CMK (cell line): ENCODE data around the gene SERPINA12.

ENCODE experiments used
- DNase-seq: peaks from one replicate; pipeline ENCODE4 v3.0.0-alpha.2; 2010; ENCODE audit warnings: low read depth

SERPINA12 gene

GRCh38 chr14:94466706-94467370 lies 42.4 kb downstream of the SERPINA12 start:
- DNase-seq = no peak

DNA sequence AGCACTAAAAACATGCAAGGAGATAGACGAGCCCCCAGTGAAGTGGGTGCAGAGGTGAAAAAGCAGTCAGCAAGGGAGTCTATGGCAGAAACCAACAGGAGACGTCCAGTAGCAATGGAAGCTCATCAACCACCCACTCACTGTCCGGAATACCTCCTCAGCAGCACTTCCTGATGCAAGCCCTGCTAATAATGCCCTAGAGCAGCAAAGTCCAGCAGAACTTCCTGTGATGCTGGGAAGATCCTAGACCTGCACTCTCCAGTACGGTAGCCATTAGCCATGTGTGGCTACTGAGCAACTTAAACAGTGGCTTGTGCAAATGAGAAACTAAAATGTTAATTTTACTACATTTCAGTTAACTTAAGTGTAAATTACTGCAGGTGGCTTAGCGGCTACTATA lies 44.2 kb downstream of the SERPINA12 start:
- no peak for DNase-seq

GRCh38 chr14:94464290-94464689 lies 45.0 kb downstream of the SERPINA12 start:
- DNase-seq = no peak

DNA sequence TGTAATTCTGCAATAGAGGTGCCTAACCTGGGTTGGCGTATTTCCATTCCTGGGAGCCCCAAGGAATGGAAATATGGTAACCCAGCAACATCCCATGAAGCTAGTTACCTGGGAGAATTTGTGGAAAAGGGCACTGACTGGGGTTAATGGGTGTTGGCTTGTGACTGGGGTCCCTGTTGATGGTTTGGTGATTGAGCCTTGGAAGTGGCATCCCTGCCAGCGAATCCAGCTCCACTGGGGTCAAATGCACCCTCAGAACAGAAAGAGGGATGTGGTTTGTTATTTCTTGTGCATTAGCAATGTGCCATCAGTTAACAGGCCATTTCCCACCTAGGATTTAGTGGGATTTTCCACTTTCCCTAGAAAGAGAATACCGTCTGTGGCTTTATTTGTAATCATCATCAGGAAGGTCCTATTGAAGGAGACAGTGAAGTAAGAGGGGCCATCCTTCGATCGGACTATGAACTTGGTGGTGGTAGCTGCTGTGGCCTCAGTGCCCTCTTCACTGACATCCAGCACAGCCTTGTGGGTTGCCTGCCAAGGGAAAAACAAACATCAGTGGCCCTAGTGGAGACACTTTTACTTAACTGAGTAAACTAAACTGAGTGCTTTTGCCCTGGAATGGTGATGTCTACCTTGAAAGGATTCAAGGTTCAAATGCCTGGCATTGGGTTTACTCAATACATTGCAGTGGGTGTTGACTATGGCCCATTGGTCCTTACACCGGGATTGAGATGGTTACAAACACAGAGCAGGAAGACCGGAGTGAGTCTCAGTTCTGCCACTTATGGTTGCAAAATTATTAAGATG lies 46.3 kb downstream of the SERPINA12 start:
- DNase-seq = no peak

DNA sequence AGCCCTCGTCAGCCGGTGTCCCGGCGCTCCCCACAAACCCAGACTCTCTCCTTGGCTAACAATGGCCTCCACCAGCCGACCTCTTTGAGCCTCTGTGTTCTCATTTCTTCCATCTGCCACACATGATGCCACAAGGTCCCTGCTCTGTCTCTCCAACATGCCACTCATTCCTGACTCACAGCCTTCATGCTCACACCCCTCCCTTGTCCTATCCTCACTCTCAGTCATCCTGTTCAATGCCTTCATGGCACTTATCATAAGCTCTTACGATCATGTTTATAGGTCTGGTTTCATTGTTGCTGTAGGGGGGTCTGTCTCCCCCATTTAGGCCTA lies 47.1 kb downstream of the SERPINA12 start:
- no peak for DNase-seq

GRCh38 chr14:94461526-94462218 lies 47.6 kb downstream of the SERPINA12 start:
- DNase-seq = no peak

DNA sequence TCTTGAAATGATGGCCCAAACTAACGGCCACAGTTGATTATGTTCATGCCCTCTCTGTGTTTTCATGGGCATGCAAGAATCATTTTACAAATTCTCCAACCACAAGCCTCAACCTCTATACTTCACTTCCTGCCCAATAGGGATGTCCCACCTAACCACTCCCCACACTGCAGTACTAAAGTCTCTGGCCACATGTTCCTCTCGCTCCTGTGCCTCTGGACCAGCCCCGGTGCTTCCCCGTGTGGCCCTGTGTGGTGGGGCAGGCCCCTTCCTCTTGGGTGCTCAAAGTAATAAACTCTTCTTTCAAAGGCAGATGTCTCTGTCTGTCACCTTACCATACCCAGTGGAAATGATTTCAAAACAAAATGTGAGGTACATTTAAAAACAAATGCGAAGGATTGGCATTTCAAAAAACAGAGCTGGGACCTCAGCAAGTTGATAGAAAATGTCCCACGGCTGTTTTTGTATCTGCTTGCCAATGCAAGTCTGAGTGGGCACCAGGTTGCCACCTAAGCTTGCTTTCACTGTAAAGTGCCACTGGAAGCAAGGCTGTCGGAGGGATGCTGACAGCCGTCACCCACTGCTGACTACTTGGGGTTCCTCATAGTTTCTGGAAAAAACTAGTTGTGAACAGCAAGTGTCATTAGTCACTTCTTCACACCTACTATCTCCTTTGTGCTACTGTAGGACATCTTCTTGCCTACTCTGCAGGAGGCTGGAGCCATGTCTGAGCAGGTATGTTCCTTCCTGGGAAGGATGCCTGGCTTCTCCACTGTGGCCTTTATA lies 48.4 kb downstream of the SERPINA12 start:
- DNase-seq = no peak

DNA sequence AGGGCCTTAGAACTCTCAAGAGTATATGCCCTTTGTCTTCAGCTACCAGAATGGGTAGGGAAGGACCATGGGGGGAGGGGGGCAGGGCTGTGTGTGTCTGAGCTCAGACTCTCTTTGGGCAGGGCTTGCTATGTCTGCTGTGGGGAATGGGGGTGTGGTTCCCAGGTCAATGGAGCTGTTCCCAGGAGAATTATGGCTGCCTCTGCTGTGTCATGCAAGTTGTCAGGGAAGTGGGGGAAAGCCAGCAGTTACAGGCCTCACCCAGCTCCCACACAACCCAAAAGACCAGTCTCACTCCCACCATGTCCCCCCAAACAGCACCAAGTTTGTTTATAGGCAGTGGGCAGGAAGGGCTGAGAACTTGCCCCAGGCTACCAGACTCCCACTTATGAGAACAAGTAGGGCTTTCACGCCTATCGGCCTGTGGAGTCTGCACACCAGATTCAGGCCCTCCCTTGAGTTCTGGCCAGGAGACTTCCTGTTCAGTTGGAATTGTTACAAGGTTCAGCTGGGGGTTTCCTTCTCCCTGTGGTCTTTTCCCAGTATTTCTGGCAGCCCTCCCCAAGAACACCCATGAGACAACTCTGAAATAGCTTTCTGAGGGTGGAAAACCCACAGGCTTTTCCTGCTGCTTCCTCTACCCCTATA lies 50.6 kb downstream of the SERPINA12 start:
- no peak for DNase-seq

DNA sequence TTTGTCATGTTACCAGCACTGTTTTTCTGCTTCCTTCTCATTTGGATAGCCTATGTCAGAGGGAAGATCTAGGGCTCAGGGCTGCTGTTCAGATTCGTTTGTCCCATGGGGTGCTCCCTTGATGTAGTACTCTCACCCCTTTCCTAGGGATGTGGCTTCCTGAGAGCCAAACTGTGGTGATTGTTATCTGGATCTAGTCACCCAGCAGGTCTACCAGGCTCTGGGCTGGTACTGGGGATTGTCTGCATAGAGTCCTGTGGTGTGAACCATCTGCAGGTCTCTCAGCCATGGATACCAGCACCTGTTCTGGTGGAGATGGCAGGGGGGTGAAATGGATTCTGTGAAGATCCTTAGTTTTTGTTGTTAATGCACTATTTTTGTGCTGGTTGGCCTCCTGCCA lies 51.2 kb downstream of the SERPINA12 start:
- no peak for DNase-seq

DNA sequence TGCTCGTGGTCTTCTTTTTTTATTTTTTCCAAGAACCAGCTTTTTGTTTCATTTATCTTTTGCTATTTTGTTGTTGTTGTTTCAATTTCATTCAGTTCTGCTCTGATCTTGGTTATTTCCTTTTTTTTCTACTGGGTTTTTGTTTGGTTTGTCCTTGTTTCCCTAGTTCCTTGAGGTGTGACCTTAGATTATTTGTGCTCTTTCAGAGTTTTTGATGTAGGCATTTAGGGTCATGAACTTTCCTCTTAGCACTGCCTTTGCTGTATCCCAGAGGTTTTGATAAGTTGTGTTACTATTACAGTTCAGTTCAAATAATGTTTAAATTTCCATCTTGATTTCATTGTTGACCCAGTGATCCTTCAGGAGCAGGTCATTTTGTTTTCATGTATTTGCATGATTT lies 53.3 kb downstream of the SERPINA12 start:
- DNase-seq = no peak

DNA sequence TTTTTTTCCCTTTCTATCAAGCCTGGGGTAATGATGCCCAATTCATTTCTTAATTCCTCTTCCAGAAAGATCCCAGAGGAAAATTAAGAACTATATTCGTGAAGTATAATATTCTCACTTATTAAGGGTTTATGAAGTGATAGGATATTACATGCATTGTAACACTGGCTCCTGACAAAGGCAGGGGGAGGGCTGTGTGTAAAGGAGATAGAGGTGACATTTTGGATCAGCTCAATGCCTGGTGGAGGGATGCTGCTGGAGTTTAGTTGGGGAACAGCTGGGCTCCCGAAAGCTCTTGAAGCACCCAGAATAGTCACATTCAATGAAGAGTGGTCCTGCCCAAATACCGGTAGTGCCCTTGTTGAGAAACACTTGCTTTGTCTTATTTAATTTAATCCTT lies 57.4 kb downstream of the SERPINA12 start:
- no peak for DNase-seq

- no peak for DNase-seq
These were observed 58.0 kb downstream of the SERPINA12 start for GRCh38 chr14:94451091-94451771.

- DNase-seq = no peak
These were observed 58.6 kb downstream of the SERPINA12 start for GRCh38 chr14:94450722-94451090.

DNA sequence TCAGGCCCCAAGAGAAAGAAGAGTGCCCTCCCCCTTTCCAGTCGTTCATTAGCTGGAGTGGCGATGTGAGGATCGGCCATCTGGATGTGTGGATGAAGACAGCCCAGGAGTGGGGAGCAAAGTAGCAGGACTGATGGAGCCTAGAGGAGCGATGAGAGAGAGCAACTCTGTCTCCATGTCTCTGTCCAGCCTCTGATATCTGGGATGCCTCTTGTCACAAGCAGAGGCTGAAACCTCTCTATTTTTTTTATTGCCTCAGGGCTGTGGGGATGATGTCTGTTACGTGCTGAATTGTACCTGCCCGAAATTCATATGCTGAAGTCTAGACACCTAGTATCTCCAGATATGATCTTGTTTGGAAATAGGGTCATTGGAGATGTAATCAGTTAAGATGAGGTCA lies 59.3 kb downstream of the SERPINA12 start:
- no peak for DNase-seq

DNA sequence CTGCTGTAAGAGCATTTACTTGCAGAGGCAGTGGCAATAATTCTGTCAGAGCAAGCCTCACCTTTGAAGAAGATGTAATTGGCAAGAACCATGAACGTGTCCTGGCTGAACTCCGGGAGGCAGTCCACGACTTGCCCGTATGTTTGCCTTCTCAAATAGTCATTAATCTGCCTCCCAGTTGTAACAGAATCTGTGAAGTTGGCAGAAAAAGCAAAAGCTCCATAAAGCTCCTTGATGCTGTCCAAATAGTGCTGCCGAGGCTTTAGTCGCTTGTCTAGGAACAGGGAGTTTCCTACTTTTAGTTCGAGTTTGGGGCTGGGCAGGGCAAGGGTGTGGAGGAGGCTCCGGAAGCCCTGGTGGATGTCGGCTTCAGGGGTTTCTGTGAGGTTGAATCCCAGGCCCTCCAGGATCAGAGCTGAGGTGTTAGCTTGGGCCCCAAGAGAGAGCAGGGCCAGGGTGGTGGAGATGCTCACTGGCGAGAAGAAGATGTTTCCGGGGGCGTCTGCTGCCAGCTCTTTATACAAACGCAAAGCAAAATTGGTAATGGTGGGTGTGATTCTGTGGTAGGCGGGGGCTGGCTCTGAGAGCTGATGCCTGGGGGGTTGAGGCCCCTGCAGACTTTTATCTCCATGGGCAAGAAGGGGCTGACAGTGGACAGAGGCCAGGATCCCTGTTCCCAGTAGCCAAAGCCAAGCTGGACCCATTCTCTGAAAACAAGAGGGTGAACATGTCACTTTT lies 61.0 kb downstream of the SERPINA12 start:
- no peak for DNase-seq

GRCh38 chr14:94447206-94447605 lies 62.1 kb downstream of the SERPINA12 start:
- no peak for DNase-seq

DNA sequence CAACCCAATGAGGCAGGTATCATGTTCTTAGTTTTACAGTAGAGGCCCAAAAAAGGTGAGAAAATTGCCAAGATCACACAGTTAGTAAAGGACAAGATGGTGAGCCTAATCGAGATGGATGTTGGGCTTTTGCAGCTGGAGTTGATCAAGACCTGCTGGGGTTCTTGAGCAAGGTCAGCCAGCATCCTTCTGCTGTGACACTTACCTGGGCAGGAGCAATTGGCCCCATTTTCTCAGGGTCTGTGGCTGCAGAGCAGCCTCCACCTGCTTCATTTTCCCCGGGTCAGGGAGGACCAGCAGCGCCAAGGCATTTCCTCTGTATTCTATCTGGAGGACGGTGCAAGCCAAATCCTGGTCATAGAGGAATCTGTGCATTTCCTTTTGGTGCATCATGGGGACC lies 63.1 kb downstream of the SERPINA12 start:
- DNase-seq = no peak

DNA sequence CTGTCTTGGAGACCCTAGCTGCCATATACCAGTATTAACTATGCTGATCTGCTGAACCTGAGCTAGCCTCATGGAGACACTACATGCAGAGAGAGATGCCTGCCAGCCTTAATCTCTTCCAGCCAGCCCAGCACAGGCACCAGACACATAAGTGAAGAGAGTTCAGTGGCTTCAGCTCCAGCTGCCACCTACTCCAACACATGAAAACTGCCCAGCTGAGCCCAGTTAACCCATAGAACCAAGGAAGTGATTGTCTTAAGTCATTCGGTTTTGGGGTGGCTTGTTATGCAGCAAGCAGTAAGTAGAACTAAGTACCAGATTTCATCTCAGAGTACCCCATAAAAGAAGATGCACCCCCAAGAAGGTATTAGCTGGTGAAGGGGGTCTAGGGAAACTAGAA lies 64.3 kb downstream of the SERPINA12 start:
- no peak for DNase-seq

GRCh38 chr14:94441531-94442205 lies 67.6 kb downstream of the SERPINA12 start:
- DNase-seq = no peak

- DNase-seq = no peak
These were observed 68.1 kb downstream of the SERPINA12 start for GRCh38 chr14:94441130-94441529.
